HL-60/S4 treated with retinoic acid at 250 ng/mL for 4 days and 3 days (cell line): ENCODE results near the gene CDH13.

Experiments
- in situ Hi-C: fragments of 300-500 bp; cut with MboI; formaldehyde crosslinking; loops from 2 replicates; pipeline ENCODE4 v1.7.0; 2022; ENCODE audit warnings: low sequenced_read_pairs

The CDH13 gene

DNA sequence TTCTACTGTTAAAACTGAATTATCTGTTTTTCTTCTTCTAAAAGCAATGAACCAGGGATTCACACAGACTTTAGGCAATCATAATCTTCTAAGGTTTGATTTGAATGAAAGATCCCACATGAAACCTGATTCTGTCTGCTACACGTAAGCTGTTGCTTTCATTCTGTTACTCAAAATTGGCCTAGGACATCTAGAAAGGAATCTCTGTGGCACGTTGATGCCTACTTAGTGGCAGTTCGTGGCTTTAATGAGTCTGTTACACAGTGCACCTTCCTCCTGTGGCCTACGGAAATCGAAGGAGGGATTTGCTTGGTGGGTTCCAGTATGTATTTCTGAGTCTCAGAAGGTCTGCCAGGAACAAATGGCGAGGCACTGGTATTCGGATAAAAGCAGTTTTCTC, 691.6 kb downstream of the CDH13 start:
- in situ Hi-C loops = no loop called here

DNA sequence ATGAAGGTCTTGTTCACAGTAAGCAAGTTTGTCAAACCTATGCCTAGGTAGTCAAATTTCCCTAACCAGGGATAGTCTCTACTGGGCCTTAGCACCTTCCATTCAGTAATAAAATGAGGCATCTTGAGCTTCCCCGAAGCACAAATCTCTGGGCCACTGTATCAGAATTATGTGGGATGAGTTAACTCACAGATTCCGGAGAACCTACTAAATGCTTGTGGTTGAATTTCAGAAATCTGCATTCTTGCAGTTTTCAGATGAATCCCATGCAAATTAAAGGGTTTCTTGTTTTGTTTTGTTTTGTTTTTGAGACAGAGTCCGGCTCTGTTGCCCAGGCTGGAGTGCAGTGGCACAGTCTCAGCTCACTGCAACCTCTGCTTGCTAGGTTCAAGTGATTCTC, 702.2 kb downstream of the CDH13 start:
- in situ Hi-C loops = no loop called here

DNA sequence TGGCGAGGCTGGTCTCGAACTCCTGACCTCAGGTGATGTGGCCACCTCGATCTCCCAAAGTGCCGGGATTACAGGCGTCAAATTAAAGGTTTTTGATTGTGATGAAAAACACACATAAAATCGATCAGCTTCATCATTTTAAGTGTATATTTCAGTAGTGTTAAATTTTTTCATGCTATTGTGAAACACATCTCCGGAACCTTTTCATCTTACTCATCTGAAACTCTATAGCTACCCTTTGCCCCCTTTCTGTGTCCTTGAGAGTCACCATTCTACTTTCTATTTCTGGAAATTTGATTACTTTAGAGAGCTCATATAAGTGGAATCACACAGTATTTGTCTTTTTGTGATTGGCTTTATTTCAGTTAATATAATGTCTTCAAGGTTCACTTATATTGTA, 702.7 kb downstream of the CDH13 start:
- in situ Hi-C loops = no loop called here

DNA sequence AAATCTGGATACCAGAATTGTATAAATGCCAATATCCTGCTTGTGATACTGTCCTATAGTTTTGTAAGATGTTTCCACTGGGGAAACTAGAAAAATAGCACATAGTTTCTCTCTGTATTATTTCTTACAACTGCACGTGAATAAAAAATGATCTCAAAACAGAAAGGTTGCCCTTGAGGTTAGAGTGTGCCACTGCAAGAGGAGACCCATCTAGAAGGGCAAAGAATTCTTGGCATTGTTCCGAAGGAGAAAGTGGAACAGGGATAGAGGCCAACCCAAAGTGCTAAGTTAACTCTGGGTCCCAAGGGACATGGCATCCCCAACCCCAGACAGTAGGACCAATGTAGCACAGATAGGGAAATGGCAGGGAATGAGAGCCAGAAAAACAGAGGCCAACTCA, 703.5 kb downstream of the CDH13 start:
- in situ Hi-C loops = no loop called here

DNA sequence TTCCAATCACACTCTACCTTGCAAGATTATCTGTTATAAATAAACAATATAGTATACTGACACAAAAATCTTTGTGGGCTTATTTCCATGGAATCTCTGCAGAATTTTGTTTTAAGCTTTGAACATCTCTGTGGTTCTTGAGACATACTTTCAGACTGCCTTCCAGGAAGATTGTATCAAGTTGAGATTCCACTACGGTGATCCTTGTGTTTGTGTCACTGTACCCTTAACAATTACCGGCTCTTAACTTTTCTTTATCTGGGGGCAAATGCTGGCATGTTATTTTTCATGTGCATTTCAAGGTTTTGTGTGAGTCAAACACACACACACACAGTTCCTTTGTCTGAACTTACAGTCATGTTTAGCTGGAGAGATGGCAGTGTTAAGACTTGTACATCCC, 708.3 kb downstream of the CDH13 start:
- in situ Hi-C loops = no loop called here

DNA sequence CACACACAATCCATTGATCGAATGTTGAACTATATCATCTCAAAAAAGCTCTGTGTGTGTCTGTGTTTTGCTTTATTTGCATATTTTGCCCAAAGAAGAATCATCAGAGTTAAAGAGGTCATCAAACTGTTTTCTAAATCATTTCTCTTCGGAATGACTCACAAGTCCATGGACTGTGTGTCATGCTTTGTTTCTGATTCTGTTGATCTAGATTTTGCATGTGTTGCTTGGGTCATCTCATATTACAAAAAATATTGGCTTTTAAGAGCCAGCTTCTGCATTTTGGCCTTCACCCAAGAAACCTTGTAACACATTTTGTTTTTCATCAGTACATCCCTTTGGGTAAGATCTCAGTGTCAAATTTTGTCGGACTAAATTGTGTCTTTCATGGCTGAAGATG, 709.8 kb downstream of the CDH13 start:
- in situ Hi-C loops = no loop called here

DNA sequence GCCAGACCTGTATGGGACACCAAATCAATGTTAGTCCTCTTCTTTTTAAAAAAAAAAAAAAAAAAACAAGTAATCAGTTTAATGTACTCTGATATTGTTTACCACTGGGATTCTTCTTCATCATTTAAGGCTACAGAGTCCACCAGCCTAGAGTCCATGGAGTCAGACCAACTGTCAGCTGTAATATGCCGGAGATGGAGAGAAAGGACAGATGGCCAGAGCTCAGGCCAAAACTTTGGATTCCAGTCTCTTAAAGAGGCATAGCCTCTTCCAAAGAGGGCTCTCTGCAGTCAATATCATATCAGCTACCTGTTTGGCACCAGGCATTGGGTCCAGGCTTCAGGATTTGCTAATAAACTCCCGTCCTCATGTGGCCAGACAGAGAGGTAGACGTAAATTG, 711.4 kb downstream of the CDH13 start:
- in situ Hi-C loops = no loop called here

DNA sequence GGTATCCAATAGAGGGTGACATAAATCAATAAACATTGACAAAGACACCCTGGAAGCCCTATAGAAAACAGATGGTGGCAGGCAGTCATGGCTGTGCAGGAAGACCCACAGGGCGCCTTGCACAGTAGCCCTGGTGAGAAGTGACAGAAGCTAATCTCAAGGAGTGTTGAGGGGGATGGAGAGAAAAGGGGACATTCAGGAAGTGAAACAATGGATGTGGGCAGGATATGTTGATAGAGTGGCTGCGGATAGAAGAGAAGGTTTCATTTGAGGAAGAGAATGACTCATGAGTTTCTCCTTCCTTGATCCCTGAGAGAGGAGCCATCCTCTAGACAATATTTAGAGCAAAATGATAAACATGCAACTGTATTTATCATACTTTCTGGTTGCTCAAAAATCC, 712.2 kb downstream of the CDH13 start:
- in situ Hi-C loops = no loop called here

DNA sequence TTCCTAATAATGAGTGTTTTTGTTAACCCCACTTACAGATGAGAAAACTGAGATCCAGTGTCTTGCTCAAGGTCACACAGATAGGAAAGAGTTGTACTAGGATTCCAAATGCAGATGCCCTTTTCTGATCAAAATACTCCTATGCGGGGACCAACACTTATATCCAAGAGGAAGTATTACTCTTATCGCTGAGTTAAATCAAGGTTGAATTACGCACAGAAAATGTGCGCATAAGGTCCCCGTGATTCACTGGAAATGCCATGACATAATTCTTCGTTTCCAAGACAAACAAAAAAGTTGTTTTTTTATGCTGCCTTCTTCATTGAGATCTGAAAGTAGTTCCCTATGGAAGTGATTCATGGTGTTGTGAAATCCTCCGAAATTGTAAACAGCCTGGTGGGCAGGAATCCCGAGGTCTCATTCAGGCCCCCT, 717.2 kb downstream of the CDH13 start:
- in situ Hi-C loops = no loop called here

DNA sequence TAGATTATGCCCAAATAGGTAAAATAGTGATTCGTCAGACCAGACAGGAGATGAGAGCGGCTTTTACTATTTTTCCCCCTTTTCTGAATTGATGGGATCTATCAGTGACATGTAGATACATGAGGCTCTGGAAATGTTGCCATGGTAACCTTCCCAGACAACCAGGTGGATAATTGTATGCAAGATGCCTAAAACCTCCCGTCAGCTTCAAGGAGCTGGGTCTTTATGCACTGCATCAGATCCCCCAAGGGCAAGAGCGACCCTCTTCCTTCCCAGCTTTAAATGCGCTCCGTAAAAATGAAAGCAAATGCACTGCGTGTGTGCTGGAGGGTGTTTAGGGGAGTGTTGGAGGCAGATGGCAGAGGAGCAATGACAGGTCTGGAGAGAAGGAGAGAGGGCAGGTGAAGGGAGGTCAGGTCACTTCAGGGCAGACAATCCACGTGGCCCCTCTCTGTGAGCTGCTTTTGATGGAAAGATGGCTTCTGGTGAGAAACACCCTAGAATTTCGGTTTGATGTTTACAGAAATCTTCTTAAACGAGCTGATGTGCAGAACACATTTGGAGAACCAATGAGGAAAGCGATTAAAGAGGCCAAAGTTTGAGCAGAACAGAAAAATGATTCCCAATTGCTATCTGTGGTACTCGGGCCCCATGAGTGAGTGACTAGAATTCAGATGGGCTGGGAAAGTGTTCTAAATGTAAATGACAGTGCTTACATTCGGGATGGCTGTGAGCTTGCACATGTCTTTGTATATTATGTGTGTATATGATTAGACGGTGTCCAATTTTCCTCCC, 719.3 kb downstream of the CDH13 start:
- in situ Hi-C loops = no loop called here

DNA sequence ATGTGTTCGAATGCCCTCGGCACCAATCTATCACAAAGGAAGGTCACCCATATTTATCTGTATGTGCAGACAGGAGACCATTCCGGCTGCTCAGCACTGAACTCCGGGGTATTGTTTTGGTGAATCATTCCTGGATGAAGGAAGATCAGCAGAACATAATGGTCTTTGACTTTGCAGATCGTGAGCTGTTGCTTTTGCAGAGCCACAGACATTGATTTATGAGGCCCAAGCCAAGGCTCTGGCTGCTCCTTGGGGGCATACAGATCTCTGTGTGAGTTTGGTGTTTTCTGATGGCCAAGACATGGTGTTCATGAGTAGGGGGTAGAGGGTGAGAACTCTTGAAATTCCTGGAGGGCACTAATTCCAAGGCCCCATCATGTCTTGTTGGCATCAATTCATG, 722.2 kb downstream of the CDH13 start:
- in situ Hi-C loops = no loop called here

DNA sequence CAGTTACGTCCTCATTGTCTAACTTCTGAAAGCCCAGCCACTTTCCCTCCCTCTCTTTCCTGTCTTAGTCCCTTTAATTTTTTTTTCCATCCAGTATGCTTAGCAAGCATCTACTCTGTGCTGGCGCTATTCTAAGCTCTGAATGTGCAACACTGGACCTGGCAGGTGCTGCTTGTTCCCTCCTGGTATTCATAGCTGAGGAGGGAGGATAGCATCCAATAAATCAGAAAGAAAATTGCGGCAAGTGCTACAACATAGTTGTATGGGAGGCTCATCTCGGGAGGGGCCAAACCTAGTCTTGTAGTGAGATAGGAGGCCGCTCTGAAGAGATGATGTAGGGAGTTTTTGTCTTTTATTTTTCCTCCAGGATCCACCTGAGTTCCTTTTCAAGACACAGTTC, 723.7 kb downstream of the CDH13 start:
- in situ Hi-C loops = no loop called here

DNA sequence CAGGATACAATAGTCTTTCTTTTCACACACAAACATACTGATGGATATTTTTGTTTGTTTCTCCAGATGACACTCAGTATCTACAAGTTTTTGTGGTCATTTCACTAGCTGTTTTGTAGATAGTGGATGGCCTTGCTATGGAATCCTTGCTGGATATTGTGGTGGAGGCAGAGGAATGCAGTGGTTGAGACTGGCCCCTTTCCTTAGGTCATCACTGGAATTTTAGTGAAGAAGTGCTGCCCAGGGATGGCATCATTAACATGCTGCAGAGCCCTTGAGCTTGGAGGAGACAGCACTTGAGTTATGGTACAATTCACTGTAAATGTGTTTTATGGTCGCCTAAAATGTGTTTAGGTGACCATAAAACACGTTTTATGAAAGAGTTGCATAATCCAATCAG, 725.1 kb downstream of the CDH13 start:
- in situ Hi-C loops = no loop called here

DNA sequence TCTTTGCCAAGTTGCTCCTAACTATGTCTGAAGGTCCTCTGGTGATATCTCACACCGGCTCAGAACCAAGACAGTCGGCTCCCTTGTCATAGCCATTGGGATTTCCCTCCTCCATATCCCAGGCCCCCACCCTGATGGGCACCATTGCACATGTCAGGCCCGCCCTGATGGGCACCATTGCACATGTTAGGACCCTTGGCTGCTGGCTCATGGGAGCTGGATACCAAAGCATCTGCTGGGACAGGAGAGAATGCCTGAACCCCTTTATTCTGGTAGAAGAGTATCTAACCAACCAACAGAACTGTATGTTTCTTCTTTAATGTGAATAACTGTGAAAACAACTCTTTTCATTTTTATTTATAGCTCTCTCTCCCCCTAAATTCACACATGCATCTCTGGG, 726.5 kb downstream of the CDH13 start:
- in situ Hi-C loops = no loop called here

DNA sequence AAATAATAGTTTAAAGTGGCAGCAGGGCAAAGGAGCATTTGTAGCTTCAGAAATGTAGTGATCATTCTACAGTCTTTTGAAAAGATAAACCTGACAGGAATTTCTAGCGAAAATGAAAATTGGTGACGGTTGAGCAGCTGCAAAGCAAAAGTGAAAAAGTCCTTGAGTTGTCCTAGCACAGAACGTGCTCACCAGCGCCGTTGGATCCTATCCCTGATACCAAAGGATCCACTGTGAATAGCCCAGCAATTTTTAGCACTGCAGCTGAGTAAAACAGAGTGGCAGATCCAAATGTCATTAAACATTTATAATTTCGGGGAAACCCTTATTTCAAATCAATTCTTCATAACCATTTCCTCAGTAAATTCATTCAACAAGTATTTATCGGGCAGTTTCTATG, 727.2 kb downstream of the CDH13 start:
- in situ Hi-C loops = no loop called here

DNA sequence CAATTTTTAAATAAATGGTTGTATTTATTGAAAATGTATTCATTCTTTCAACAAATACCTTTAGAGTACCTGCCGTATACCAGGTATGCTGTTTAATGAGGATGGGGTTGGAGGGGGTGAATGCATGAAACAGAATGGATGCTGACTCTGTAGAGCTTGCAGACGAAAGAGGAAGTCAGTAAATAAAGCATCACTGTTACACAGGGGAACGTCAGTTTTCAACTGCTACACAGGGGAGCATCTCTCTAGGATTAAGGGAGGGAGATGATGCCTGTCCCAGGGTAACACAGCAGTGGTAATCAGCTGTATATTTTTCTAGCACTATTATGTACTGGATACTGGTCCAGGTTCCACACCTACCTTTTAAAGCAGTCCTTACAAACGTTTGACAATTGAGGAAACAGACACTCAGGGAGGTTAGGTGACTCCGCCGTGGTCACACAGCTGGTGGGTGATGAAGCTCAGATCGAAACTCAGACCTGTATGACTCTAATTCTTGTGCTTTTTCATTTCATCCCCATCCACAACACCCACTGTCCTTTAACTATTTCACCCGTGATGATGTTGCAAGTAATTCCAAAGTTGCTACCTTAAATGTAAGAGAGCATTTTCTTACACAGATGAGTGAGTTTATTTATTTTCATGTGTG, 728.9 kb downstream of the CDH13 start:
- in situ Hi-C loops = no loop called here

DNA sequence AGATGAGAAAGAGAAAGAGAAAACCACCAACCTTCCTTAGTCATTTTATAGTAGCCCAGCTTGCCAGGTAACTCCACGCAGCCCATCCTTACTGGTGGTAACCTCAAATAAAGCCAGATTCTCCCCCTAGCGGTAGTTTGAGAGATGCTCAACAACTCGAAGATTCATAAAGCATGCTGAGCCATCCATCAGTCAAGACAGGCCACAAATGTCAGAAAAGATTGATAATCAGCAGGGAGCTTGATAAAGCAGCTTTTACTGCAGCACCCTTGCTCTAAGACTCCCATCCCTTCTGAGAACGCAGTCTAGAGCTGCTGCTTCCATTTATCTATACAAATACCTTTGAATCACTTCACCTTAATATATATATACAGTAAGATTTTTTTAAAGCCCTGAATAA, 729.5 kb downstream of the CDH13 start:
- in situ Hi-C loops = no loop called here

DNA sequence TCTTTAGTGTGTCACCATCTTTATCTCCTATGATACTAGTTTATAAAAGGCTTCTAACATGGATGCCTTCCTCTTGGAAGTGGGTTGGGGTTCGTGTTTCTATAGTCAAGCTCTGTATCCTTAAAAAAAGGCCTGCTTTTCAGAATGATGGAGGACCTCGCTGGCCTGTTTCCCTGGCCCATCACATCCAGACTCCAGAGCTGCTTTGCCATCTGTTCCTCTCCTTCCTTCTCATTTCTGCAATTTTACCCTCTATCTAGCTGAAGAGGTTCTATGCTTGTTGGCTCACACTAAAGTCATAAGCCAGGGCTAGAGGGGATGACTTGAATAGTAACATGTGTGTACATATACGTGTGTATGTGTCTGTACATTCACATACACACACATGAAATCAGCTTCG, 730.2 kb downstream of the CDH13 start:
- in situ Hi-C loops = no loop called here

DNA sequence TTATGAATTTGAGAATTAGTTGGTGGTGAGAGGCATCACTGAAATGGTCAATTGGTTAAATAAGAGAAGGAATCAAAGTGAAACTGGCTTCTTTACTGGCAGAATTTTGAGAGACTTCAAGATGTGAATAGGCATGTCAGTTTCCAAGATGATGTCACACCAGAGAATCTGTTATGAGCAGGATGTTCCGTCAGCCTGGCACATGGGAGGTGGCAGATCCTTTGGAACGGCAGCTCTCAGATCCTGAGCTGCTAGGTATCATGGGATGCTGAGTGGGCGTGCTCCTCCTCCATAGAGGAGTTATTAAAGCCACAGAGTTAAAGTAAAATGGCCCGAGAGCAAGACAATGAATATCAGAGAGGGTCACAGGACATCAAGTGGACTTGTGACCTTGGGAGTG, 736.8 kb downstream of the CDH13 start:
- in situ Hi-C loops = no loop called here

DNA sequence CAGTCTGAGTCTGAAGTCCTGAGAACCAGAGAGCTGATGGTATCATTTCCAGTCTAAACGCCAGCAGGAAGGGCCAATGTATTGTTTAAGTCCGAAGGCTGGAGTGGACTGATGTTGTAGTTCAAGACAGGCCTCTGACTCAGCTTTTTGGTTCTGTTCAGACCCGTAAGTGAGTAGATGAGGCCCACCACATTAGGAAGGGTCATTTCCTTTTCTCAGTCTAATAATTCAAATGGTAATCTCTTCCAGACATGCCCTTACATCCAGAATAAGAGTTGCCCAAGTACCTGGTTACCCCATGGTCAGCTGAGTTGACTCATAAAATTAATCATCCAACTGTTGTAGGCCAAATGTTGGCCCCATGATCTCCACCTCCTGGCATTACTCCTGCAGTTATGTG, 738.4 kb downstream of the CDH13 start:
- in situ Hi-C loops = no loop called here

DNA sequence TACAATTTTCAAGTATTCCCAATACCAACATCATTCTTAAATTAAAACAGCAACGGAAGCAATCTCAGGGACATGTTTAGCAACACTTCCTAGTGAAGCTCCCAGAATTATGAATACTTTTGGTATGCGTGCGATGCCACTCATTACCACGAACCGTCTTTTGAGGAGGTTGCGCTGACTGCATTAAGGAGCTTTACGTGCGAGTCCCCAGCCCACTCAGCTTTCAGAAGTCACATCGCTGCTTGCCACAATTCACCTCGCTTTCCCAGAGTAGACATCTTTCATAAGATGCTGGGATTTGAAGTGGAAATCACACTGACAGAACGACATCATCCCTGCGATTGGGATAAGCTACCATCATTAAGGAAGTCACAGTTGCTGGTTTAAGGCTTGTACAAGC, 739.5 kb downstream of the CDH13 start:
- in situ Hi-C loops = no loop called here

DNA sequence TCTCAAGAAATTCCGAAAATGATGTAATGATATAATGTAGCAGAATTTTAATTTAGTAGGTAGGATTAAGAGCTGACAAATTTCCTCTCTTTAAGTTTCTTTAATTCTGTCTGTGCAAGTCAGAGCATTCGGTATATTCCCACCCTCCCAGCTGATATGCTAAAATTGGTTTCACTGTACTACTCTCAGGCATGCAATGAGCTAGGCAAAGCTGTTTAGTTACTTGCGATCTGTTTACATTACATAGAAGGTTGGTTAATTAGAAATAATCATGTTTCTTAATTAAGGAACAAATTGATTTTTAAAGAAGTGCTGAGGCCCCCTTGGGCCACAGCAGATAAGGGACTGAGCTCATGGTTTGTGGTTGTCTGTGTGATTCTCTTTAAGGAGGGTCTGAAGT, 748.2 kb downstream of the CDH13 start:
- in situ Hi-C loops = no loop called here

DNA sequence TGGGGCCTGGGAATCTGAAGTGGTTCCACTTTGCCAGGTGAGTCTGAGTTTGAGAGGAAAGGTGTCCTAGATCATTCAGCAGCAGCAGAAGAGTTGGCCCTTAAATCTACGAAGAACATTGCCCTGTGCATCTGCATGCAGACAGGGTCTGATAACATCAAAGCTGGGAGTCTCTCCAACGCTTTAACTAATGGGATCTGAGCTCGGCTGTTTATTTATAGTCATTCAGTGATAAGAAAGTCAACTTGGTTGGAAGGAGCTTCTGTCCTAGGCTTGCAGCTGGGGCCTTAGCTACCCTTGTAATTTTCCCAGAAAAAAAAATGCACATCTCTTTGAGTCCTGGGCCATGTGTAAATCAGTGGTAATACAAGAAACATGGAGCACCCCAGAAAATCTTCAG, 763.0 kb downstream of the CDH13 start:
- in situ Hi-C loops = no loop called here
